Neural cell (in vitro differentiated cells): ENCODE measurements around the gene EPHA2. TPM values are rescaled to one million over a fixed set of nuclear protein-coding genes. Genes with fewer than 3 reads are reported as not detected.

ENCODE experiments used
- H2AFZ ChIP-seq: fragments of 200-600, 300-800 bp; sonication (generic), shearing (Covaris generic); 2 replicates; pipeline ENCODE4 v1.6.0; 2014; ENCODE audit warnings: low read depth, mild to moderate bottlenecking, antibody characterized with exemption, low read length, moderate library complexity
- H3F3A ChIP-seq: fragments of 200-600 bp; shearing (Covaris generic); 2 replicates; pipeline ENCODE4 v1.6.1; 2016; ENCODE audit warnings: mild to moderate bottlenecking, moderate library complexity, mixed read lengths, antibody characterized with exemption, low read length; ENCODE audit not compliant: insufficient read depth, poor library complexity, severe bottlenecking
- H3K27ac ChIP-seq: fragments of 200-600, 300-800 bp; sonication (generic), shearing (Covaris generic); 2 replicates; pipeline ENCODE4 v1.5.1; 2014; ENCODE audit warnings: mild to moderate bottlenecking, low read length, moderate library complexity
- H3K27me3 ChIP-seq: fragments of 300-800, 200-600 bp; sonication (generic), shearing (Covaris generic); 2 replicates; pipeline ENCODE4 v1.6.0; 2014; ENCODE audit warnings: mild to moderate bottlenecking, low read depth, low read length, moderate library complexity; ENCODE audit not compliant: insufficient read depth
- H3K36me3 ChIP-seq: fragments of 300-800, 200-600 bp; sonication (generic), shearing (Covaris generic); 2 replicates; pipeline ENCODE4 v1.5.1; 2014; ENCODE audit warnings: mild to moderate bottlenecking, antibody characterized with exemption, low read length, moderate library complexity; ENCODE audit not compliant: insufficient read depth
- H3K4me2 ChIP-seq: fragments of 300-800, 200-600 bp; sonication (generic), shearing (Covaris generic); 2 replicates; pipeline ENCODE4 v1.6.0; 2014; ENCODE audit warnings: mild to moderate bottlenecking, low read length
- H3K4me3 ChIP-seq: fragments of 300-800, 200-600 bp; sonication (generic), shearing (Covaris generic); 2 replicates; pipeline ENCODE4 v1.5.1; 2014; ENCODE audit warnings: mild to moderate bottlenecking, low read length, moderate library complexity
- H3K79me2 ChIP-seq: fragments of 200-600 bp; shearing (Covaris generic); replicated peaks from 2 replicates; pipeline ENCODE4 v1.6.0; 2014; ENCODE audit warnings: mild to moderate bottlenecking, low read length, moderate library complexity; ENCODE audit not compliant: insufficient read depth
- H3K9ac ChIP-seq: fragments of 300-800, 200-600 bp; sonication (generic), shearing (Covaris generic); 2 replicates; pipeline ENCODE4 v1.6.1; 2016; ENCODE audit warnings: mild to moderate bottlenecking, low read length, mixed read lengths
- H3K9me2 ChIP-seq: fragments of 200-600 bp; shearing (Covaris generic); 2 replicates; pipeline ENCODE4 v1.6.1; 2016; ENCODE audit warnings: mild to moderate bottlenecking, low read length, mixed read lengths; ENCODE audit not compliant: insufficient read depth
- H3K9me3 ChIP-seq: fragments of 200-600, 300-800 bp; sonication (generic), shearing (Covaris generic); 2 replicates; pipeline ENCODE4 v1.6.1; 2016; ENCODE audit warnings: mild to moderate bottlenecking, mixed run types, low read length, moderate library complexity, mixed read lengths
- H4K20me1 ChIP-seq: fragments of 200-600 bp; shearing (Covaris generic); 2 replicates; pipeline ENCODE4 v1.6.1; 2016; ENCODE audit warnings: mild to moderate bottlenecking, mixed run types; ENCODE audit not compliant: insufficient read depth
- CTCF ChIP-seq: fragments of 450-650 bp; IDR thresholded peaks from 2 replicates; pipeline ENCODE4 v1.5.1; 2014; ENCODE audit warnings: antibody characterized with exemption, mild to moderate bottlenecking, moderate library complexity; ENCODE audit not compliant: poor library complexity, severe bottlenecking
- EP300 ChIP-seq: fragments of 450-650 bp; conservative IDR thresholded peaks from 2 replicates; pipeline ENCODE4 v1.6.1; 2014; ENCODE audit warnings: antibody characterized with exemption, mild to moderate bottlenecking, moderate library complexity; ENCODE audit not compliant: poor library complexity, severe bottlenecking
- EZH2 ChIP-seq: fragments of 200-600, 300-800 bp; shearing (Covaris generic), sonication (generic); IDR thresholded peaks from 2 replicates; pipeline ENCODE4 v1.6.1; 2014; ENCODE audit warnings: antibody characterized with exemption, low read length, borderline replicate concordance, mild to moderate bottlenecking; ENCODE audit not compliant: insufficient read depth, poor library complexity, severe bottlenecking
- MXI1 ChIP-seq: fragments of 450-650 bp; conservative IDR thresholded peaks from 2 replicates; pipeline ENCODE4 v1.6.1; 2014; ENCODE audit warnings: antibody characterized with exemption, mild to moderate bottlenecking; ENCODE audit not compliant: poor library complexity, severe bottlenecking
- POLR2AphosphoS5 ChIP-seq: IDR thresholded peaks from 2 replicates; pipeline ENCODE4 v1.6.1; 2012
- RAD21 ChIP-seq: fragments of 450-650 bp; conservative IDR thresholded peaks from 2 replicates; pipeline ENCODE4 v1.6.1; 2014; ENCODE audit warnings: antibody characterized with exemption, mild to moderate bottlenecking, moderate library complexity
- REST ChIP-seq: IDR thresholded peaks from 2 replicates; pipeline ENCODE4 v1.6.1; 2012; ENCODE audit warnings: borderline replicate concordance
- SMC3 ChIP-seq: fragments of 450-650 bp; conservative IDR thresholded peaks from 2 replicates; pipeline ENCODE4 v1.6.1; 2014; ENCODE audit warnings: antibody characterized with exemption, mild to moderate bottlenecking, moderate library complexity; ENCODE audit not compliant: poor library complexity
- TAF1 ChIP-seq: IDR thresholded peaks from 2 replicates; pipeline ENCODE4 v1.6.1; 2012; ENCODE audit warnings: low read depth
- polyA plus RNA-seq: library from polyadenylated mRNA; depleted of rRNA; stranded (reverse); fragments of >200 nt; gene quantifications from 2 replicates; pipeline ENCODE4 v1.2.3, GENCODE V29; 2014

The EPHA2 gene
- polyA plus RNA-seq, 1 donor from 2014 or later: 0.63 TPM

GRCh38 chr1:16149702-16150488 lies 6.0 kb downstream of the EPHA2 start:
- Histone ChIP-seq H3K36me3 (no peaks in the 10 kb centered on the region), H3K4me3 (no peak overlapping the region), H3K9ac (no peak overlapping the region), H3K27me3 (peaks cover 11% of the 10 kb centered on the region), H4K20me1 (no peaks in the 10 kb centered on the region), H3K79me2 (peaks cover 18% of the 10 kb centered on the region), H2AFZ (no peak overlapping the region), H3K27ac (no peak overlapping the region), H3K9me3 (no peaks in the 10 kb centered on the region), H3K9me2 (no peaks in the 10 kb centered on the region), H3F3A (no peaks in the 10 kb centered on the region), H3K4me2 (no peak overlapping the region)
- TF ChIP-seq TAF1 (no peak), POLR2AphosphoS5 (no peak), CTCF (no peak), RAD21 (no peak), MXI1 (no peak), REST (no peak), EP300 (no peak), SMC3 (no peak), EZH2 (no peak)

GRCh38 chr1:16149146-16149545 lies 6.7 kb downstream of the EPHA2 start:
- Histone ChIP-seq H4K20me1 (no peaks in the 10 kb centered on the region), H3K4me3 (no peak overlapping the region), H3F3A (no peaks in the 10 kb centered on the region), H3K27ac (no peak overlapping the region), H3K9ac (no peak overlapping the region), H2AFZ (no peak overlapping the region), H3K9me2 (no peaks in the 10 kb centered on the region), H3K9me3 (no peaks in the 10 kb centered on the region), H3K4me2 (no peak overlapping the region), H3K36me3 (no peaks in the 10 kb centered on the region), H3K27me3 (peaks cover 3% of the 10 kb centered on the region), H3K79me2 (peaks cover 14% of the 10 kb centered on the region)
- TF ChIP-seq SMC3 (no peak), RAD21 (no peak), TAF1 (no peak), MXI1 (no peak), EZH2 (no peak), REST (no peak), EP300 (no peak), POLR2AphosphoS5 (no peak), CTCF (no peak)
